ENCODE results near the gene PAXX. TPM values are rescaled to one million over a fixed set of nuclear protein-coding genes. Genes with fewer than 3 reads are reported as not detected.

The PAXX gene
- total and polyA plus RNA-seq, 9 of the 15 experiments (the other 6 are each of a cell fraction or from before 2014, with no cell fraction given): 1.2 to 175 (median 38.5) TPM

GRCh38 chr9:136991993-136992818, at the start of gene PAXX (continued):
- TF ChIP-seq MTA1 (IDR thresholded peaks at IDR 0.05; ENCODE audit: borderline replicate concordance) (peak; percentile 47; the same call in 1 of the 2 replicates), POLR2G (IDR thresholded peaks at IDR 0.05; ENCODE audit: low read depth, low read length) (peak; percentile 87), ZBTB1 (CRISPR knock-in tag; IDR thresholded peaks at IDR 0.05; ENCODE audit: borderline replicate concordance, low read depth) (peak; percentile 63; the same call in 1 of the 2 replicates), USF1 (CRISPR knock-in tag; IDR thresholded peaks at IDR 0.05) (peak; percentile 62), NONO (IDR thresholded peaks at IDR 0.05; ENCODE audit: low read depth in 2 of 2, low read length in 1 of 2) (peak in 1 of 2 experiments; percentile 77; a peak in 2 of 4 replicates), HDGF (IDR thresholded peaks at IDR 0.05) (no peak), SMAD4 (CRISPR knock-in tag; conservative IDR thresholded peaks at IDR 0.05) (peak; percentile 68), GTF3C2 (IDR thresholded peaks at IDR 0.05; ENCODE audit: borderline replicate concordance, extremely low read depth, insufficient read length) (no peak), NR3C1 (CRISPR knock-in tag; IDR thresholded peaks at IDR 0.05) (0 out of 2 replicates have a peak, but pooled peaks have one; percentile 63), UBTF (IDR thresholded peaks at IDR 0.05; ENCODE audit: borderline replicate concordance in 1 of 2, low read depth in 2 of 2, low read length in 2 of 2) (0 out of 4 replicates have a peak, but pooled peaks of 1 of the 2 experiments have one; percentile 23), ZNF274 (IDR thresholded peaks at IDR 0.05; ENCODE audit: borderline replicate concordance, low read depth, low read length) (no peak), MEIS2 (IDR thresholded peaks at IDR 0.05; ENCODE audit: partially characterized antibody) (peak; percentile 1), MCM2 (IDR thresholded peaks at IDR 0.05; ENCODE audit: low read depth) (no peak), NCOR1 (IDR thresholded peaks at IDR 0.05) (0 out of 2 replicates have a peak, but pooled peaks have one; percentile 1), MBD2 (IDR thresholded peaks at IDR 0.05; ENCODE audit: borderline replicate concordance, low read depth) (peak; percentile 48; the same call in 1 of the 2 replicates), ZNF57 (CRISPR knock-in tag; IDR thresholded peaks at IDR 0.05) (0 out of 2 replicates have a peak, but pooled peaks have one; percentile 9), ARHGAP35 (IDR thresholded peaks at IDR 0.05; ENCODE audit: partially characterized antibody) (no peak), PCBP1 (IDR thresholded peaks at IDR 0.05; ENCODE audit: low read depth, low read length, poor library complexity, severe bottlenecking) (peak; percentile 50), JUN (IDR thresholded peaks at IDR 0.05; ENCODE audit: borderline replicate concordance, low read depth, low read length) (no peak; the same call in 1 of the 2 replicates), JUN (CRISPR knock-in tag; IDR thresholded peaks at IDR 0.05; ENCODE audit: borderline replicate concordance) (peak; percentile 69; the same call in 1 of the 2 replicates), ZFPM2 (CRISPR knock-in tag; IDR thresholded peaks at IDR 0.05) (no peak)

Measured in K562 (cell line).